AG04450 (cell line): ENCODE measurements around the gene GRIPAP1. TPM values are rescaled to one million over a fixed set of nuclear protein-coding genes. Genes with fewer than 3 reads are reported as not detected.

Source experiments
- CTCF ChIA-PET: fragments of 300-600, 350-600 bp; formaldehyde crosslinking; extraction: SDS; loops from one replicate; lab custom pipeline; 2022; ENCODE audit warnings: antibody characterized with exemption, inconsistent platforms; lab: Charles Lee
- POLR2A ChIA-PET: fragments of 350-600 bp; formaldehyde crosslinking; extraction: SDS; loops from one replicate; lab custom pipeline; 2021; ENCODE audit warnings: antibody characterized with exemption, inconsistent platforms; lab: Yijun Ruan, JAX
- DNase-seq: peaks from one replicate; pipeline ENCODE4 v3.0.0-alpha.2; 2011; ENCODE audit warnings: low read depth, low spot score
- H3K27ac ChIP-seq: one replicate; pipeline ENCODE4 v1.5.1; 2012; ENCODE audit warnings: low read depth, low read length, control low read depth
- H3K27me3 ChIP-seq: one replicate; pipeline ENCODE4 v1.6.0; 2012; ENCODE audit warnings: low read length; ENCODE audit not compliant: control insufficient read depth, insufficient read depth
- H3K4me3 ChIP-seq: 2 replicates; pipeline ENCODE4 v1.5.1; 2011; ENCODE audit warnings: mild to moderate bottlenecking, low read depth, low read length, control low read depth
- H3K9me3 ChIP-seq: 2 replicates; pipeline ENCODE4 v1.5.1; 2012; ENCODE audit warnings: low read length; ENCODE audit not compliant: control insufficient read depth, insufficient read depth
- CTCF ChIP-seq: IDR thresholded peaks from 2 replicates; pipeline ENCODE4 v1.5.1; 2011; ENCODE audit warnings: low read depth, low read length, control low read depth, inconsistent platforms
- polyA plus RNA-seq: library from polyadenylated mRNA; depleted of rRNA; stranded (reverse); fragments of >200 nt; gene quantifications from 2 replicates; pipeline ENCODE4 v1.2.3, GENCODE V29; 2011

GRIPAP1 gene
- polyA plus RNA-seq, 1 experiment, result 24.3 TPM

- CTCF ChIA-PET, result no interaction called here
These were observed 67.3 kb downstream of the GRIPAP1 start for GRCh38 chrX:48934581-48935300.

GRCh38 chrX:48933757-48934156, 68.3 kb downstream of the GRIPAP1 start:
- H3K9me3 ChIP-seq, result no peaks in the 10 kb centered on the region
- H3K27me3 ChIP-seq, result no peaks in the 10 kb centered on the region
- no peak for DNase-seq
- ChIA-PET POLR2A (no interaction called here), CTCF (no interaction called here)
- no peak for TF ChIP-seq CTCF
- H3K27ac ChIP-seq, result no peak overlapping the region
- no peak overlapping the region for H3K4me3 ChIP-seq

More at GRCh38 chrX:48934581-48935300, 67.3 kb downstream of the GRIPAP1 start:
- POLR2A ChIA-PET, result no interaction called here
- Histone ChIP-seq H3K4me3 (no peak overlapping the region), H3K9me3 (no peaks in the 10 kb centered on the region), H3K27me3 (no peaks in the 10 kb centered on the region), H3K27ac (no peak overlapping the region)
- no peak for DNase-seq
- TF ChIP-seq CTCF, result no peak

- Histone ChIP-seq H3K27ac (no peak overlapping the region), H3K9me3 (no peaks in the 10 kb centered on the region), H3K4me3 (no peak overlapping the region), H3K27me3 (no peaks in the 10 kb centered on the region)
- ChIA-PET CTCF (interaction anchor here (1.2 kb wide), 1 partner anchor 19 kb away, joined by 4 read pairs; no protein-coding TSS in a partner anchor), POLR2A (no interaction called here)
- DNase-seq, result no peak
- no peak for TF ChIP-seq CTCF
These were observed 74.2 kb downstream of the GRIPAP1 start for GRCh38 chrX:48927736-48928382.

GRCh38 chrX:48927123-48927522, 74.9 kb downstream of the GRIPAP1 start:
- no peak overlapping the region for H3K4me3 ChIP-seq
- CTCF ChIA-PET, result no interaction called here
- POLR2A ChIA-PET, result no interaction called here
- DNase-seq, result no peak
- TF ChIP-seq CTCF, result no peak
- H3K27ac ChIP-seq, result no peak overlapping the region
- no peaks in the 10 kb centered on the region for H3K27me3 ChIP-seq
- H3K9me3 ChIP-seq, result no peaks in the 10 kb centered on the region

- POLR2A ChIA-PET, result no interaction called here
- TF ChIP-seq CTCF, result no peak
- no peaks in the 10 kb centered on the region for H3K9me3 ChIP-seq
- DNase-seq, result no peak
- CTCF ChIA-PET, result no interaction called here
- H3K27ac ChIP-seq, result no peak overlapping the region
- H3K4me3 ChIP-seq, result no peak overlapping the region
- H3K27me3 ChIP-seq, result no peaks in the 10 kb centered on the region
These were observed 77.8 kb downstream of the GRIPAP1 start for GRCh38 chrX:48924270-48924669.
